Measurements from ENCODE around the gene PRKD1. TPM values are rescaled to one million over a fixed set of nuclear protein-coding genes. Genes with fewer than 3 reads are reported as not detected.

PRKD1 gene
- total RNA-seq, 3 donors from 2014 or later (not counting 1 experiment from before 2014, with no cell fraction given) = not detected

GRCh38 chr14:29926228-29926627, 1.4 kb downstream of the PRKD1 start:
- Histone ChIP-seq H3K27me3 (ENCODE audit: control insufficient read depth, insufficient read depth, low read length) (peaks cover 10% of the 10 kb centered on the region), H3K9me3 (ENCODE audit: control insufficient read depth, insufficient read depth, low read length) (peaks cover 6% of the 10 kb centered on the region), H3K27ac (ENCODE audit: low read length) (no peak overlapping the region), H3K4me3 (ENCODE audit: low read length) (no peak overlapping the region), H3K4me1 (ENCODE audit: control insufficient read depth, insufficient read depth, low read length) (peaks cover 3% of the 10 kb centered on the region), H3K36me3 (ENCODE audit: control insufficient read depth, insufficient read depth, low read length) (no peaks in the 10 kb centered on the region)
- H3K4me3 Mint-ChIP-seq = no peak overlapping the region
- ATAC-seq (no peak), DNase-seq (no peak)
- no peak for TF ChIP-seq CTCF (IDR thresholded peaks at IDR 0.05)
- no peak overlapping the region for H3K27ac Mint-ChIP-seq
- peaks cover 9 to 11% of the 10 kb centered on the region in 2 donors for H3K9me3 Mint-ChIP-seq
- WGBS (ENCODE audit: insufficient coverage) = 13% methylated on average over 7 of the region's 8 CpGs
- peaks cover 7% of the 10 kb centered on the region for H3K36me3 Mint-ChIP-seq
- intact Hi-C loops (cut with micrococcal nuclease) = no loop called here
- peaks cover 4 to 6% of the 10 kb centered on the region in 2 donors for H3K4me1 Mint-ChIP-seq
- peaks cover 23 to 33% of the 10 kb centered on the region in 2 donors for H3K27me3 Mint-ChIP-seq (ENCODE audit: low read depth in 2 of 2)

- DNase-seq = no peak
- peaks cover 3% of the 10 kb centered on the region for H3K4me1 ChIP-seq (ENCODE audit: control insufficient read depth, insufficient read depth, low read length)
- no peak overlapping the region for H3K4me3 ChIP-seq (ENCODE audit: low read length)
- H3K27me3 Mint-ChIP-seq (ENCODE audit: low read depth in 2 of 2) = peaks cover 23 to 33% of the 10 kb centered on the region in 2 donors
- H3K27ac Mint-ChIP-seq = no peak overlapping the region
- H3K36me3 Mint-ChIP-seq = peaks cover 7% of the 10 kb centered on the region
- peaks cover 4 to 6% of the 10 kb centered on the region in 2 donors for H3K4me1 Mint-ChIP-seq
- intact Hi-C loops (cut with micrococcal nuclease) = no loop called here
- peaks cover 6% of the 10 kb centered on the region for H3K9me3 ChIP-seq (ENCODE audit: control insufficient read depth, insufficient read depth, low read length)
- WGBS (ENCODE audit: insufficient coverage) = 84% methylated on average over 3 of the region's 3 CpGs
- H3K27me3 ChIP-seq (ENCODE audit: control insufficient read depth, insufficient read depth, low read length) = peaks cover 10% of the 10 kb centered on the region
- H3K36me3 ChIP-seq (ENCODE audit: control insufficient read depth, insufficient read depth, low read length) = no peaks in the 10 kb centered on the region
- ATAC-seq = no peak
- TF ChIP-seq CTCF (IDR thresholded peaks at IDR 0.05) = no peak
- H3K4me3 Mint-ChIP-seq = no peak overlapping the region
- no peak overlapping the region for H3K27ac ChIP-seq (ENCODE audit: low read length)
- H3K9me3 Mint-ChIP-seq = peaks cover 9 to 10% of the 10 kb centered on the region in 2 donors
Observed at GRCh38 chr14:29925736-29926135, 1.9 kb downstream of the PRKD1 start.

- Mint-ChIP-seq H3K27me3 (ENCODE audit: low read depth in 2 of 2) (peaks cover 23 to 33% of the 10 kb centered on the region in 2 donors), H3K4me1 (peaks cover 4 to 6% of the 10 kb centered on the region in 2 donors), H3K9me3 (peaks cover 5 to 9% of the 10 kb centered on the region in 2 donors), H3K36me3 (peaks cover 7% of the 10 kb centered on the region), H3K27ac (no peak overlapping the region), H3K4me3 (no peak overlapping the region)
- TF ChIP-seq CTCF (IDR thresholded peaks at IDR 0.05) = no peak
- Histone ChIP-seq H3K4me1 (ENCODE audit: control insufficient read depth, insufficient read depth, low read length) (peaks cover 3% of the 10 kb centered on the region), H3K4me3 (ENCODE audit: low read length) (no peak overlapping the region), H3K9me3 (ENCODE audit: control insufficient read depth, insufficient read depth, low read length) (peaks cover 6% of the 10 kb centered on the region), H3K27ac (ENCODE audit: low read length) (no peak overlapping the region), H3K36me3 (ENCODE audit: control insufficient read depth, insufficient read depth, low read length) (no peaks in the 10 kb centered on the region), H3K27me3 (ENCODE audit: control insufficient read depth, insufficient read depth, low read length) (peaks cover 10% of the 10 kb centered on the region)
- intact Hi-C loops (cut with micrococcal nuclease) = no loop called here
- DNase-seq = no peak
- ATAC-seq = no peak
- WGBS (ENCODE audit: insufficient coverage) = 92% methylated on average over 4 of the region's 5 CpGs
Observed at GRCh38 chr14:29925101-29925722, 2.4 kb downstream of the PRKD1 start.

- Histone ChIP-seq H3K36me3 (ENCODE audit: control insufficient read depth, insufficient read depth, low read length) (no peaks in the 10 kb centered on the region), H3K27me3 (ENCODE audit: control insufficient read depth, insufficient read depth, low read length) (no peaks in the 10 kb centered on the region), H3K9me3 (ENCODE audit: control insufficient read depth, insufficient read depth, low read length) (no peaks in the 10 kb centered on the region), H3K27ac (ENCODE audit: low read length) (no peak overlapping the region), H3K4me3 (ENCODE audit: low read length) (no peak overlapping the region), H3K4me1 (ENCODE audit: control insufficient read depth, insufficient read depth, low read length) (no peaks in the 10 kb centered on the region)
- H3K4me3 Mint-ChIP-seq = no peak overlapping the region
- 94% methylated on average over 2 of the region's 2 CpGs for WGBS (ENCODE audit: insufficient coverage)
- H3K27ac Mint-ChIP-seq = no peak overlapping the region
- intact Hi-C loops (cut with micrococcal nuclease) = no loop called here
- DNase-seq (no peak), ATAC-seq (no peak)
- no peaks in the 10 kb centered on the region for H3K4me1 Mint-ChIP-seq
- H3K9me3 Mint-ChIP-seq = peaks cover 5 to 12% of the 10 kb centered on the region in 2 donors
- no peak for TF ChIP-seq CTCF (IDR thresholded peaks at IDR 0.05)
- no peaks in the 10 kb centered on the region for H3K36me3 Mint-ChIP-seq
- H3K27me3 Mint-ChIP-seq (ENCODE audit: low read depth in 2 of 2) = peaks cover 1 to 4% of the 10 kb centered on the region in 2 donors
Observed at GRCh38 chr14:29919845-29920244, 7.8 kb downstream of the PRKD1 start.
